Osteoblast (primary cell): ENCODE results near the gene COLGALT1. TPM values are rescaled to one million over a fixed set of nuclear protein-coding genes. Genes with fewer than 3 reads are reported as not detected.
A peak's percentile ranks its signal among the peaks of the same experiment; 100 is the strongest.

ENCODE experiments used
- DNase-seq: peaks from one replicate; pipeline ENCODE4 v3.0.0; 2011; ENCODE audit warnings: low spot score, mixed read lengths; ENCODE audit not compliant: insufficient read length; ENCODE audit errors: missing footprints
- H2AFZ ChIP-seq: 2 replicates; pipeline ENCODE4 v1.6.0; 2011; ENCODE audit warnings: mild to moderate bottlenecking, low read length
- H3K27ac ChIP-seq: 2 replicates; pipeline ENCODE4 v1.5.1; 2011; ENCODE audit warnings: mild to moderate bottlenecking, low read depth, low read length, moderate library complexity
- H3K27me3 ChIP-seq: 2 replicates; pipeline ENCODE4 v1.6.0; 2012; ENCODE audit warnings: mild to moderate bottlenecking, control low read depth, inconsistent platforms, low read length, moderate library complexity; ENCODE audit not compliant: insufficient read depth
- H3K36me3 ChIP-seq: 2 replicates; pipeline ENCODE4 v1.5.1; 2011; ENCODE audit warnings: mild to moderate bottlenecking, low read length, control low read depth, moderate library complexity; ENCODE audit not compliant: insufficient read depth
- H3K4me1 ChIP-seq: 2 replicates; pipeline ENCODE4 v1.5.1; 2011; ENCODE audit warnings: mild to moderate bottlenecking, low read length, control low read depth, moderate library complexity; ENCODE audit not compliant: insufficient read depth
- H3K4me2 ChIP-seq: 2 replicates; pipeline ENCODE4 v1.6.0; 2011; ENCODE audit warnings: mild to moderate bottlenecking, low read length; ENCODE audit not compliant: insufficient read depth
- H3K4me3 ChIP-seq: fragments of 200-600 bp; sonication (generic); 3 replicates; pipeline ENCODE4 v1.5.1; 2012; ENCODE audit warnings: mild to moderate bottlenecking, low read length, inconsistent platforms; ENCODE audit not compliant: insufficient read depth
- H3K79me2 ChIP-seq: 2 replicates; pipeline ENCODE4 v1.6.0; 2012; ENCODE audit warnings: mild to moderate bottlenecking, low read length, control low read depth, inconsistent platforms; ENCODE audit not compliant: insufficient read depth
- H3K9me3 ChIP-seq: 2 replicates; pipeline ENCODE4 v1.5.1; 2011; ENCODE audit warnings: low read depth, low read length, control low read depth
- H4K20me1 ChIP-seq: 2 replicates; pipeline ENCODE4 v1.6.0; 2012; ENCODE audit warnings: mild to moderate bottlenecking, low read length, control low read depth; ENCODE audit not compliant: insufficient read depth
- CTCF ChIP-seq: IDR thresholded peaks from 2 replicates; pipeline ENCODE4 v1.5.1; 2011; ENCODE audit warnings: mild to moderate bottlenecking, low read depth, low read length, moderate library complexity; ENCODE audit errors: extremely low read depth
- total RNA-seq: library from RNA; depleted of rRNA; stranded (reverse); fragments of >200 nt; gene quantifications from 2 replicates; pipeline ENCODE4 v1.2.3, GENCODE V29; 2012

Gene COLGALT1
- total RNA-seq, 1 donor = 108 TPM

- no peak for DNase-seq
- Histone ChIP-seq H2AFZ (no peak overlapping the region), H3K4me2 (no peak overlapping the region), H3K27me3 (no peaks in the 10 kb centered on the region), H3K4me1 (no peaks in the 10 kb centered on the region), H3K27ac (no peak overlapping the region), H3K4me3 (no peak overlapping the region), H3K9me3 (peaks cover 2% of the 10 kb centered on the region), H4K20me1 (no peaks in the 10 kb centered on the region), H3K36me3 (no peaks in the 10 kb centered on the region), H3K79me2 (no peaks in the 10 kb centered on the region)
- TF ChIP-seq CTCF = no peak
Measured at GRCh38 chr19:17529239-17530158, 25.9 kb upstream of the COLGALT1 start.

- peaks cover 2% of the 10 kb centered on the region for H3K9me3 ChIP-seq
- H2AFZ ChIP-seq = no peak overlapping the region
- H3K27me3 ChIP-seq = no peaks in the 10 kb centered on the region
- TF ChIP-seq CTCF = no peak
- no peaks in the 10 kb centered on the region for H3K79me2 ChIP-seq
- H3K27ac ChIP-seq = no peak overlapping the region
- no peaks in the 10 kb centered on the region for H3K4me1 ChIP-seq
- H3K4me3 ChIP-seq = no peak overlapping the region
- peak; percentile 53 for DNase-seq
- H4K20me1 ChIP-seq = no peaks in the 10 kb centered on the region
- H3K4me2 ChIP-seq = no peak overlapping the region
- H3K36me3 ChIP-seq = no peaks in the 10 kb centered on the region
Measured at GRCh38 chr19:17530586-17530985, 24.9 kb upstream of the COLGALT1 start.

- Histone ChIP-seq H3K79me2 (no peaks in the 10 kb centered on the region), H3K4me1 (no peaks in the 10 kb centered on the region), H3K27me3 (no peaks in the 10 kb centered on the region), H3K27ac (no peak overlapping the region), H4K20me1 (no peaks in the 10 kb centered on the region), H3K4me3 (no peak overlapping the region), H3K9me3 (peaks cover 2% of the 10 kb centered on the region), H2AFZ (no peak overlapping the region), H3K4me2 (no peak overlapping the region), H3K36me3 (no peaks in the 10 kb centered on the region)
- DNase-seq = no peak
- TF ChIP-seq CTCF = no peak
Measured at GRCh38 chr19:17532116-17532515, 23.3 kb upstream of the COLGALT1 start.

GRCh38 chr19:17532557-17532956 lies 22.9 kb upstream of the COLGALT1 start:
- no peak overlapping the region for H3K4me3 ChIP-seq

More at GRCh38 chr19:17532557-17532956, 22.9 kb upstream of the COLGALT1 start:
- no peak overlapping the region for H3K4me2 ChIP-seq
- no peaks in the 10 kb centered on the region for H3K36me3 ChIP-seq
- no peak overlapping the region for H3K27ac ChIP-seq
- no peak overlapping the region for H2AFZ ChIP-seq
- H3K9me3 ChIP-seq = peaks cover 2% of the 10 kb centered on the region
- no peaks in the 10 kb centered on the region for H4K20me1 ChIP-seq
- no peak for DNase-seq
- H3K27me3 ChIP-seq = no peaks in the 10 kb centered on the region
- no peaks in the 10 kb centered on the region for H3K79me2 ChIP-seq
- no peak for TF ChIP-seq CTCF
- H3K4me1 ChIP-seq = no peaks in the 10 kb centered on the region
